ENCODE measurements around the gene ATOH1. TPM values are rescaled to one million over a fixed set of nuclear protein-coding genes. Genes with fewer than 3 reads are reported as not detected.
A peak's percentile ranks its signal among the peaks of the same experiment; 100 is the strongest.

Gene ATOH1
- total RNA-seq, 4 donors from 2014 or later, result not detected

DNA sequence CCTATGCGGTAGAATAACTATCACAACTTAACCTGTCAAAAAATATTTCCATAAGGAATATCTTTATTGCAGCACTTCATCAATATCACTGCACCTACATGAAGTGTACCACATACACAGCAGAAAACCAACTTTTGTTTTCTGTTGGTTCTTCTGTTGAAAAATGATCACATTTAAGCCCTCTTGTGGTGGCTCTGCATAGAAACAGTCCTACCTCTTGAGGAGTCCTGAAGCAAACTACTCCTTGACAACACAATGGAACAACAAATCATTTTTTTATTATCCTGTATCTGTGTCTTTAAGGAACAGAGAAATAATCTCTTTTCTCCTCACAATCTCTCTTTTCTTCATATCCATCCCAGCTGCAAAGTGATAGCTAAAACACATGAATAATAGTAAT lies 39.8 kb upstream of the ATOH1 start:
- whole genome bisulfite sequencing, 2 donors, result 86 to 94% methylated on average over 1 of the region's 1 CpG
- Histone ChIP-seq H3K36me3 (no peaks in the 10 kb centered on the region), H3K4me3 (no peak overlapping the region), H3K27me3 (no peaks in the 10 kb centered on the region), H3K9me3 (no peaks in the 10 kb centered on the region), H3K27ac (no peak overlapping the region), H3K4me1 (no peaks in the 10 kb centered on the region)
- DNase-seq (ENCODE audit: low spot score in 2 of 2), result no peak
- TF ChIP-seq POLR2A (IDR thresholded peaks at IDR 0.05), result no peak
- TF ChIP-seq, protein P1, sequence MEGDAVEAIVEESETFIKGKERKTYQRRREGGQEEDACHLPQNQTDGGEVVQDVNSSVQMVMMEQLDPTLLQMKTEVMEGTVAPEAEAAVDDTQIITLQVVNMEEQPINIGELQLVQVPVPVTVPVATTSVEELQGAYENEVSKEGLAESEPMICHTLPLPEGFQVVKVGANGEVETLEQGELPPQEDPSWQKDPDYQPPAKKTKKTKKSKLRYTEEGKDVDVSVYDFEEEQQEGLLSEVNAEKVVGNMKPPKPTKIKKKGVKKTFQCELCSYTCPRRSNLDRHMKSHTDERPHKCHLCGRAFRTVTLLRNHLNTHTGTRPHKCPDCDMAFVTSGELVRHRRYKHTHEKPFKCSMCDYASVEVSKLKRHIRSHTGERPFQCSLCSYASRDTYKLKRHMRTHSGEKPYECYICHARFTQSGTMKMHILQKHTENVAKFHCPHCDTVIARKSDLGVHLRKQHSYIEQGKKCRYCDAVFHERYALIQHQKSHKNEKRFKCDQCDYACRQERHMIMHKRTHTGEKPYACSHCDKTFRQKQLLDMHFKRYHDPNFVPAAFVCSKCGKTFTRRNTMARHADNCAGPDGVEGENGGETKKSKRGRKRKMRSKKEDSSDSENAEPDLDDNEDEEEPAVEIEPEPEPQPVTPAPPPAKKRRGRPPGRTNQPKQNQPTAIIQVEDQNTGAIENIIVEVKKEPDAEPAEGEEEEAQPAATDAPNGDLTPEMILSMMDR (IDR thresholded peaks at IDR 0.05), result peak in 1 of 5 experiments; percentile 11

DNA sequence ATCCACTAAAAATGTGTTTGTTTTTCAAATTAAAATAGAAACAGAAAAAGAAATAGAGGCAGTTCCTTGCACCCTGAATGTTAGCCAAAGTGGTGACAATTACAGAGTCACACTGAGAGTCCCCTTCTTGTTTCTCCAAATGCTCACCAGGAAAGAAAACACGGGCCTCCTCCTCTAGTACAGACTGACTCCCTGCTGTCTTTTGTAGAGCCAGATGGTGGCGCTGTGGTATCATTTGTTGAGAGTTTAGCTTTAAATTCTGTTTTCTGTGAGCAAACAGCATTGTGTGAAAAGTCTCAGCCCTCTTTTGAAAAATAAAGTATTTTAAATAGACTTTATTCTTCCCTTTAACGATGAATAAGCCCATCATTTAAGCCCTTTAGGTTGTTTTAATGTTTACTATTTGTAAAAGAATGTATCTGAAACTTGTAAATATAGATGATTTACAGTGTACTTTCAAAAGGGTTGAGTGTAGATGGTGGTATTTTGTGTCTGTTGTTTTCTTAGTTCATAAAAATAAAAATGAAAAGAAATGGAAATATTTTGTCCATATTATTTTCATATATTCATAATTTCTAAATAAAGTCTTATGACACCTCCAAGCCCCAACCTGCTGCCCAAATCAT lies 36.9 kb upstream of the ATOH1 start:
- H3K27ac ChIP-seq, result no peak overlapping the region
- no peaks in the 10 kb centered on the region for H3K4me1 ChIP-seq
- TF ChIP-seq EP300 (IDR thresholded peaks at IDR 0.05) (no peak), POLR2A (IDR thresholded peaks at IDR 0.05) (no peak)
- TF ChIP-seq, protein P1 (IDR thresholded peaks at IDR 0.05), result peak; percentile 61 to 81 (median 66)
- H3K36me3 ChIP-seq, result no peaks in the 10 kb centered on the region
- no peak overlapping the region for H3K4me3 ChIP-seq
- WGBS, 2 donors, result 0% methylated on average over 3 of the region's 3 CpGs
- peak; percentile 32 to 56 for DNase-seq (ENCODE audit: low spot score in 2 of 2)
- H3K27me3 ChIP-seq, result no peaks in the 10 kb centered on the region
- no peaks in the 10 kb centered on the region for H3K9me3 ChIP-seq

DNA sequence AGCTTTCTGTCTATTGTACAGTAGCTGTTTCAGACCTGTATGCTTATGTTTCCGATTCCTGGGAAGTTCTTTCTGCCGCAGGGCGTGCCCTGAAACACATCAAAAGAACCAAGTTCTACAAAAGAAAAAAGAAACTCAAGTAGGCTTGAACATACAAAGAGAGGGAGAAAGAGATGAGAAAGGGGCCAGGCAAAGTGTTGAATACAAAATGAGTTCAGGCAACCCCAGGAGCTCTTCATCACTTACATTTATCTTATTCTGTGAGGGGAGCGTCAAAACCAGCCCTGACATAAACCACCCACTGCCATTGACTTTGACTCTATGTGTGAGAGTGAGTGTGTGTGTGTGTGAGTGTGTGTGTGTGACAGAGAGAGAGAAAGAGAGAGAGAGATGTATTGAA lies 26.5 kb upstream of the ATOH1 start:
- WGBS, 2 donors, result 76 to 81% methylated on average over 4 of the region's 4 CpGs
- no peak for TF ChIP-seq POLR2A (IDR thresholded peaks at IDR 0.05)
- TF ChIP-seq, protein P1 (IDR thresholded peaks at IDR 0.05), result no peak
- TF ChIP-seq EP300 (IDR thresholded peaks at IDR 0.05), result no peak
- no peak overlapping the region for H3K4me3 ChIP-seq

DNA sequence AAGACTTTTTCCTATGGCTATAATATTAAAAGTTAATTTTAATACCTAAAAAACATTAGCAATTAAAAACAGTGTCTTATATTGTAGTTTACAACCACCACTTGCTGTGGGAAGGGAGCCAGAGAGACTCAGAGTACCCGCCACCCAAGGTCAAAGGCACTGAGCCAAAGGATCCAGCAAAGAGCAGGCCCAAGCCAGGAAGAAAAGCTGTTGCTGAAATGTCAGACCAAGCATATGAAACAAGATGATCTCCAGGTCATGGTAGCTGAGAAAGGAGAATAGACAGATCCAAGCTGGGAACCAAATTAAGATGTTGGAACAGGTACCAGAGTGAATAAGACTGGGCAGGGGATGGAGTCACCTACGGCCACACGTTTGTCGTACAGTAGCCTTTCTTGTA lies 18.8 kb upstream of the ATOH1 start:
- no peak for DNase-seq (ENCODE audit: low spot score in 2 of 2)
- TF ChIP-seq POLR2A (IDR thresholded peaks at IDR 0.05), result no peak
- TF ChIP-seq, protein P1 (IDR thresholded peaks at IDR 0.05), result no peak
- peak in 1 of 2 donors; percentile 7 for TF ChIP-seq EP300 (IDR thresholded peaks at IDR 0.05)
- Histone ChIP-seq H3K27ac (peak overlapping the region in 1 of 4 donors; percentile 29), H3K9me3 (no peaks in the 10 kb centered on the region), H3K36me3 (no peaks in the 10 kb centered on the region), H3K4me1 (peaks cover 0 to 20% (median 0%) of the 10 kb centered on the region in 4 donors), H3K27me3 (no peaks in the 10 kb centered on the region), H3K4me3 (no peak overlapping the region)
- 67 to 75% methylated on average over 4 of the region's 4 CpGs for WGBS, 2 donors

More for the DNA sequence above, 26.5 kb upstream of the ATOH1 start:
- H3K9me3 ChIP-seq, result no peaks in the 10 kb centered on the region
- H3K36me3 ChIP-seq, result no peaks in the 10 kb centered on the region
- no peaks in the 10 kb centered on the region for H3K4me1 ChIP-seq
- H3K27me3 ChIP-seq, result no peaks in the 10 kb centered on the region
- no peak for DNase-seq (ENCODE audit: low spot score in 2 of 2)
- no peak overlapping the region for H3K27ac ChIP-seq

DNA sequence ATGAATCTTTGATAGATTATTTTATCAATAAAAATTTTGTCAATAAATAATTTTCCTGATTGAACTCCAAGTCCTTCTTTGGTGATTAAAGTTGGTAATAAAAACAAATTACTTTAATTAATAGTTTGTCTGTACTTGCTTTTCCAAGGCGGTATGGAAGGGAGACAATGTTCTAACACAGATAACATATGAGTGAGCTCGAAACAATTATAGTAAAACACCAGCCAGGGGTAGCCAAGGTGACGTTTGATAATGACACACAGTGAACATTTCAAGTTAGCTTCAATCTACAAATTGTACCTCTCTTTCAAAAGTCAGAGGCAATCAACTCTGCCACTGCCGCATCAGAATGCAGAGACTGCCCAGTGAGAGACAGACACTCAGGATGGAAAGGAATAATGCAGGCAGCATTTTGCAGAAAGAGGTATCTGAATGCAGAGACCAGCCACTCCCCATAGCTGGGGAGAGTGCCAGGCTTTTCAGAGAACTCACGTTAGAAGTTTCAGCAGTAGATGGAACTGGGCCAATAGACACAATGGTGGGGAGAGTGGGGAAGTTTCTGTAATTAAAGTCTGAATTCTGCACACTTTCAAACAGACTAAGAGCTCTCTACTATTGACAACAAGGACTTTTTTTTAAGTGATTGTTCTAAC lies 18.1 kb upstream of the ATOH1 start:
- H3K4me3 ChIP-seq, result no peak overlapping the region
- H3K36me3 ChIP-seq, result no peaks in the 10 kb centered on the region
- H3K27me3 ChIP-seq, result no peaks in the 10 kb centered on the region
- peaks cover 0 to 20% (median 0%) of the 10 kb centered on the region in 4 donors for H3K4me1 ChIP-seq
- TF ChIP-seq EP300 (IDR thresholded peaks at IDR 0.05) (no peak), POLR2A (IDR thresholded peaks at IDR 0.05) (no peak)
- TF ChIP-seq, protein P1 (IDR thresholded peaks at IDR 0.05), result no peak
- H3K9me3 ChIP-seq, result no peaks in the 10 kb centered on the region
- 52 to 58% methylated on average over 5 of the region's 5 CpGs for WGBS, 2 donors
- H3K27ac ChIP-seq, result no peak overlapping the region
- DNase-seq (ENCODE audit: low spot score in 2 of 2), result peak in 1 of 2 donors; percentile 46
